ENCODE results near the gene PTBP2.

PTBP2 gene

GRCh38 chr1:96825950-96826576, 104.5 kb downstream of the PTBP2 start:
- DNase-seq: no peak

GRCh38 chr1:96833376-96833775, 111.8 kb downstream of the PTBP2 start:
- DNase-seq: no peak

- no peak for DNase-seq
Measured at GRCh38 chr1:96834986-96835385, 113.4 kb downstream of the PTBP2 start.

- no peak for DNase-seq
Measured at GRCh38 chr1:96837057-96837780, 115.6 kb downstream of the PTBP2 start.

DNA sequence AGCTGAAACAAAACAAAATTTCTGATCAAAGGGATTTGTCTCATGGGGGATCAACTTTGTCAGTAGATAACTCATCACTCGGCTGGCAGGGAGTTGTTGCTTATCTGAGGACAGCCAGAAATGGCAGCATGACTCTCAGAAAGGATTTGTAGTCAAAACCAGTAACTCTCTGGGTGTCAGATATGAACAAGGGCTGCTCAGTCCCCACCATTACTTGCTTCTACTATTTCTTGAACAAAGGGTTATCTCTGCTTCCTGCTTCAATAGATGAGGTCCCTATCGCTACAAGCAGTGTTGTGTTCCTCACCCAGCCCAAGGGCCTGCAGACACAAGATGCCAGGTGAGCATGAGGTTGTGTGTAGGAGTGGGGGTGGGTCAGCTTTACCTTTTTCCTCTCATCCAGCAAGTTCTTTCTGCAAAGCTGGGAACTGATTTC, 116.2 kb downstream of the PTBP2 start:
- DNase-seq: no peak

GRCh38 chr1:96840396-96840795, 118.8 kb downstream of the PTBP2 start:
- DNase-seq: no peak

- DNase-seq: no peak
Measured at GRCh38 chr1:96842215-96842614, 120.6 kb downstream of the PTBP2 start.

DNA sequence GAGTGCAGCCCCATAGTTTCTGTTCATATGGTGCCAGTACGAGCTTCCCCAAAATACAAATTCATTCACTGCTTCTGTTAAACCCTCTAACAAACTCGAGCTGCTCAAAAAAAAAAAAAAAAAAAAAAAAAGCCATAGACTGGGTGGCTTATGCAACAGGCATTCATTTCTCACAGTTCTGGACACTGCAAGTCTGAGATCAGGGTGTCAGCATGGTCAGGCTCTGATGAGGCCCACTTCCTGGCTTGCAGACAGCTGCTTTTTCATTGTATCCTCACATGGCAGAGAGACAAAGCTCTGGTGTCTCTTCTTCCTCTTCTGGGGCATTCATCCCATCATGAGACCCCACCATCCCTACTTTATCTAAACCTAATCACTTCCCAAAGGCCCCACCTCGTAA, 121.6 kb downstream of the PTBP2 start:
- no peak for DNase-seq

GRCh38 chr1:96843601-96844000, 122.0 kb downstream of the PTBP2 start:
- no peak for DNase-seq

GRCh38 chr1:96845464-96845863, 123.9 kb downstream of the PTBP2 start:
- DNase-seq: peak; percentile 11

DNA sequence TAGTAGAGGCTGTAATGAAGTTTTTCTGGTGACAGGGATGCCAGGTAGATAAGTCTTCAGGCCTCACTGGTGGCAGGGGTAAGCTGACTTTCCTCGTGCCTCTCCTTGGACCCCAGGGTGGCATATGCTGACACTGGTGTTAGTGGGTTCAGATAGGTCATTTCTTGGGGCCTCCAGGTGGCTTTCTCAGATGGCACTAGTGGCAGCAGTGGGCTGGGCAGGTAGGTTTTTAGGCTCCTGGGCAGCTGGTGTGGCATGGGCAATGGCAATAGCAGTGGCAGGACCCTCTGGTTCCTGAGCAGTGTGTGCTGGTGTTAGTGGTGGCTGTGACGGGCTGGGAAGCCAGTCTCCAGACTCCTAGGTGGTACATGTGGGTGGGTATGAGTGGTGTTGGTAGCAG, 140.3 kb downstream of the PTBP2 start:
- DNase-seq: no peak

DNA sequence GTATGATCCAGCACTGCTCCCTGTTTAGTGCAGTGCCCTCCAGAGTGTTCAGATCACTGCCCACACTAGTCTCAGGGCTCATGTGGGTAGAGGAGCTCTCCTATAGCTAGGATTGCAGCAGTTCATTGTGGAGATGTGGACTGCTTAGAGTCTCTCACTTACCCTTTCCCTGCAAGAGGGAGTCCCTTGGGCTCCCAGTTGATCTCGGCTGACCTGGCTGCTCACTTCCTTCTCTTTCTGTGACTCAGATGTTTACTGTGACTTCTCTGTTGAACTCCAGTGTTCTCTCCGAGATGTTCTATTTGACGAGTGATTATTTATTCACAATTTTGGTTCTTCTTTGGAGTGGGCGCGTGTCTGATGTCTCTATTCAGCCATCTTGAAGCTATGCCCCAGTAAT, 141.9 kb downstream of the PTBP2 start:
- DNase-seq: no peak
